ENCODE data around the gene GNAT2.

The GNAT2 gene

DNA sequence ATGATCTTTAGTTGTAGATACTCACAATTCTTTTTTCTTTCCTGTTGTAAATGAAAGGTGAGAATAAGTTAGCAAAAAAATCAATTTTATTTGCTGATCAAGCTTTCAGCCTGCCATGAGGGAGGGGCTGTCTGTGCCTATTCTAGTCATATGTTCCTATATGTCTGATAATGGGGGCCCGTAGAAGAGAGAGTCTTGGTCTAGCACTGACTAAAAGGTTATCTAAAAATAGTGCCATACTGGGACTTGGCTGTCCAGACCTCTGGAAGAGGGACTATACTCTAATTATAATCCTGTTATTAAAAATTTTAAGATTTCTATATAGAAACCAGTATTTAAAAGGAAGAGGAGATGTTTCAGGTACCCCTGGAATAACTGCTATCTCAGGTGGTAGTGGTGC is 52.4 kb downstream of the GNAT2 start:
- no peak for DNase-seq

DNA sequence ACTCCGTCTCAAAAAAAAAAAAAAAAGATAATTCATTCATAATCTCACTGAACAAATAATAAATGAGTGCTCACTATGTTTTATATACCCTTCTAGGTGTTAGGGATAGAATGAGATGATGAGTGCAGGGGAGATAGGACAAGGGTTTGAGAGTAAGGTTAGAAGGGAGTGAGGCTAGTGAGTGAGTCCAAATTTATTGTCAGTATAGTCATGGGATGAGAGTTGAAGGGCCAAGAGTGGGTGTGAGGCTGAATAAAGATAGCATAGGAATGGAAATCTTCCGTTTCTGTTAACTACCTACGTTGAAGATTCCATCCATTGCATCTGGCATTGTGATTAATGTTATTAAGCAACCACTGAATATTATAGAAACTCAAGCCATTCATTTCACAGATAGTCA is 54.2 kb downstream of the GNAT2 start:
- no peak for DNase-seq

DNA sequence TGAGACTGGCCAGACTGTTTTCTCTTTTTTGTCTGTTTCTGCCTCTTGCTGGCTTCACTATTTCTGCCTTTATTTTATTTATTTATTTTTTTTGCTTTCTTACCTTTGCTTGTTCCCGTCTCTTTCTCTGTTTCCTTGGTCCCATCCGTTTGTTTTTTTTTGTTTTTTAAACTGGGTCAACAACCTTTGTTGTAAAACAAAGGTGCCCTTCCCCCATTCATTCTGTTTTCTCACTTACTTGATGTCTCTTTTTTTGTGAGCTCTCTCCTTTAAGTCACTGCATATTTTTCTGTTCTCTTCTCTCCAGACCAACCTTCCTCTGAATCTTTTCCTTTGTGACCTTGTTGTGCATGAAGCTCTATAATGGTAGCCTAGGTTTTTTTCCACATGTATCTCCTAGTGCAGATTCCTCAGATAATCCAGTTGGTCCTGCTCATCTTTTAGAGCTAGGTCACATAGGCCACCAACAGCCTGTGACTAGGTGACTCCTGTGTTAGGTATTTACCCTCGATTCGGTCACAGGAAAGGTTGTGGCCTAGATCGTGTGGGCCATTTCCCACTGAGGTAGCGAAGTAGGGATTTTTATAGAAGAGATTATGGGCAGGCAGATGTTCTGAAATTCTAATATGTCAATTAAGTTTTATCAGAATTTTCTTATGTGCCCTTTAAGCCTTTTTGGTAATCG is 55.1 kb downstream of the GNAT2 start:
- DNase-seq = no peak

DNA sequence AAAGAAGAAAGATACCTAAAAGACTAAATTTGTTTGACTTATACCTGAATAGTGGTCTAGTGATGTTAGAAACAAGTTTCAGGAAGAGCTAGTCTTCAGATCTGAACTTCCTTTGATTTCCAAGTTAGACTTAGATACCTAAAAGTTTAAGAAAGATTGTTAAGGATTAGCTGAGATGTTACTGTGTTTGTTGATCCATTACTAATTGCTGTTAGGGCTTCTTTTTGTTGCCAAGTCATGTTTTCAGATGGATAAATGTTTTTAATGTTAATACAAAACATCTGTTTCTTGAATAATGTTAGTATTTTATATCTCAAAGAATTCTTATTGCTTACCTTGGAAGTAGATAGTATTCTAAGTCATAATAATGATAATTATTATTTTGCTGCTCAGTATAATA is 59.4 kb downstream of the GNAT2 start:
- DNase-seq = no peak

DNA sequence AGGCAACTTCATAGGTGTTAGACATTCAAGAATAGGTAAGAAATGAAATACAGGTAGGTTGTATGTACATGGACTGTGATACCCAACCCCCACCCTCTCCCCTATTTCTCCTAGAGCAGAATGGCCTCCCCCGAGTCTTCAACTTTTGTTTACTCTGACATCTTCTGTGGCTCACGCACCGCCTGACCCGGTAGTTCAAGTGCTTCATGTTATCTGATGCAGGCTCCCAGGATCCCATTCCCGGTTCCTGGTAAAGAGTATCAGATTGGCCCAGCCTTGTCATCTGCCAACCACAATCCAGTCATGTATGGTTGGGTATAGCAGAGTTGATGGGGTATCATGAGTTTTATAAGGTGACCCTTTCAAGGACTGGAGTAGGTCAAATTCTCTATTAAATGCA is 61.9 kb downstream of the GNAT2 start:
- no peak for DNase-seq

DNA sequence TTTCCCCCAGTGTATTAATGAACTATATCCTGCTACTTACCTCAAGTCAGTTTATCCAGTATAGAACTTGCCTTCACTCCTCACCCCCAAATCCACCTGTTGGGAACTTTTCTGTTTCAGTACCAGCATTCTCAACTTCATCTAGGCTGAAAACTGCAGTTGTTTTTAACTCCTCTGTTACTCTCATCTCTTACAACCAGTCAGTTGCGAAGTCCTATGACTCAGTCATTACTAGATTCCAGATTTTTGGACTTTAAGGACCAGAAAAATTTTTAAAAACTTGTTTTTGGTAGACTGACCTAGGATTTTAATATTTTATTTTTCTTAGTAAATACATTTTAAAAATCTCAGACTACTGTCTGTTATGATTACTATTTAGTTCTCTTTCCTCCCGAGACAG is 62.9 kb downstream of the GNAT2 start:
- DNase-seq = no peak
